Measurements from ENCODE around the gene MSANTD2.
"Not testable (repeated sequence)": the region's sequence is repeated elsewhere in the genome, so short reads cannot be mapped to it uniquely, and the experiment has no call there.

The MSANTD2 gene

GRCh38 chr11:124776865-124777645 is 23.2 kb downstream of the MSANTD2 start:
- POLR2A ChIA-PET, result no interaction called here
- no peak overlapping the region for H3K4me3 ChIP-seq (ENCODE audit: low read depth, low read length)
- no peak for TF ChIP-seq CTCF (IDR thresholded peaks at IDR 0.05; ENCODE audit: insufficient read depth, low read length, missing control alignments)
- DNase-seq (ENCODE audit: low read depth, low spot score), result no peak
- CTCF ChIA-PET, result interaction anchor here (1.2 to 20.9 kb wide), 2 partner anchors 15 to 133 kb away, joined by 3 to 331 read pairs; partner anchors contain the start of gene MSANTD2

- CTCF ChIA-PET, result interaction anchor here (1.0 to 20.9 kb wide), 4 partner anchors 16 to 67 kb away, joined by 3 to 331 read pairs (median 14); partner anchors contain the start of gene MSANTD2
- POLR2A ChIA-PET; DNase-seq (ENCODE audit: low read depth, low spot score); H3K4me3 ChIP-seq (ENCODE audit: low read depth, low read length): not testable (repeated sequence)
Measured at GRCh38 chr11:124770959-124771358, 29.2 kb downstream of the MSANTD2 start.

GRCh38 chr11:124769806-124770774 is 30.1 kb downstream of the MSANTD2 start:
- no peak overlapping the region for H3K4me3 ChIP-seq (ENCODE audit: low read depth, low read length)
- CTCF ChIA-PET, result interaction anchor here (0.8 to 20.9 kb wide), 10 partner anchors 15 to 126 kb away, joined by 3 to 331 read pairs (median 4); partner anchors contain the start of gene MSANTD2
- DNase-seq (ENCODE audit: low read depth, low spot score), result no peak
- TF ChIP-seq CTCF (IDR thresholded peaks at IDR 0.05; ENCODE audit: insufficient read depth, low read length, missing control alignments), result no peak
- POLR2A ChIA-PET, result no interaction called here

- POLR2A ChIA-PET, result no interaction called here
- no peak for TF ChIP-seq CTCF (IDR thresholded peaks at IDR 0.05; ENCODE audit: insufficient read depth, low read length, missing control alignments)
- H3K4me3 ChIP-seq (ENCODE audit: low read depth, low read length), result no peak overlapping the region
- DNase-seq (ENCODE audit: low read depth, low spot score), result no peak
- CTCF ChIA-PET, result interaction anchor here (1.0 to 20.9 kb wide), 11 partner anchors 10 to 125 kb away, joined by 4 to 331 read pairs (median 5); partner anchors contain the start of gene MSANTD2
Measured at GRCh38 chr11:124768914-124769313, 31.3 kb downstream of the MSANTD2 start.

GRCh38 chr11:124766156-124766555 is 34.0 kb downstream of the MSANTD2 start:
- no peak for TF ChIP-seq CTCF (IDR thresholded peaks at IDR 0.05; ENCODE audit: insufficient read depth, low read length, missing control alignments)
- DNase-seq (ENCODE audit: low read depth, low spot score), result no peak
- CTCF ChIA-PET, result interaction anchor here (1.9 to 20.9 kb wide), 5 partner anchors 10 to 96 kb away, joined by 7 to 331 read pairs (median 30); partner anchors contain the start of genes MSANTD2, SIAE and SPA17
- POLR2A ChIA-PET, result no interaction called here
- no peak overlapping the region for H3K4me3 ChIP-seq (ENCODE audit: low read depth, low read length)

- peak overlapping the region; percentile 49 for H3K4me3 ChIP-seq (ENCODE audit: low read depth, low read length)
- ChIA-PET CTCF (interaction anchor here (0.7 to 20.9 kb wide), 29 partner anchors 8 to 511 kb away, joined by 3 to 331 read pairs (median 5); partner anchors contain the start of genes MSANTD2, NRGN, SIAE and SPA17), POLR2A (no interaction called here)
- peak; percentile 72 for TF ChIP-seq CTCF (IDR thresholded peaks at IDR 0.05; ENCODE audit: insufficient read depth, low read length, missing control alignments)
- DNase-seq (ENCODE audit: low read depth, low spot score), result no peak
Measured at GRCh38 chr11:124763156-124763947, 36.9 kb downstream of the MSANTD2 start.

Data from AG04449 (cell line).